K562 (cell line): ENCODE data around the gene RNH1. TPM values are rescaled to one million over a fixed set of nuclear protein-coding genes. Genes with fewer than 3 reads are reported as not detected.

ENCODE experiments used
- BCL6 ChIP-seq: fragments of 250-450 bp; sonication (Bioruptor Pico); IDR thresholded peaks from 2 replicates; pipeline ENCODE4 v1.4.0; 2020
- CEBPG ChIP-seq, 3 experiments: fragments of 200-800 bp in 1 of 3; sonication (Bioruptor generic) in 1 of 3; sonication (generic) in 1 of 3; formaldehyde crosslinking in 1 of 3; IDR thresholded peaks in 2 of 3; conservative IDR thresholded peaks in 1 of 3; 2 replicates each; pipeline versions ENCODE4 v1.6.1 to v1.8.0; 2016 to 2022; ENCODE audit warnings: missing compliant biosample characterization in 2 of 3, missing genetic modification characterization in 2 of 3, mild to moderate bottlenecking in 1 of 3, missing genetic modification reagents in 1 of 3
- CREBBP ChIP-seq: IDR thresholded peaks from one replicate; pipeline ENCODE4 v1.6.1; 2012; ENCODE audit warnings: low read depth, mild to moderate bottlenecking, control low read depth, inconsistent platforms, low read length
- CREM ChIP-seq: IDR thresholded peaks from 2 replicates; pipeline ENCODE4 v1.6.1; 2014; ENCODE audit warnings: antibody characterized with exemption, low read depth
- EP400 ChIP-seq: fragments of 450-650 bp; IDR thresholded peaks from 2 replicates; pipeline ENCODE4 v1.6.1; 2017; ENCODE audit warnings: antibody characterized with exemption, mild to moderate bottlenecking, moderate library complexity
- GABPB1 ChIP-seq: sonication (generic); formaldehyde crosslinking; IDR thresholded peaks from 2 replicates; pipeline ENCODE4 v1.8.0; 2022; ENCODE audit warnings: mild to moderate bottlenecking, missing genetic modification reagents
- JUN ChIP-seq, 2 experiments: sonication (generic) in 1 of 2; formaldehyde crosslinking in 1 of 2; IDR thresholded peaks; 2 replicates each; pipeline versions ENCODE4 v1.6.1 to v1.8.0; 2012 to 2022; ENCODE audit warnings: borderline replicate concordance in 2 of 2, mild to moderate bottlenecking in 2 of 2, improper control_type of control experiment in 1 of 2, low read depth in 1 of 2, low read length in 1 of 2, missing genetic modification reagents in 1 of 2
- KAT8 ChIP-seq: fragments of 450-650 bp; IDR thresholded peaks from 2 replicates; pipeline ENCODE4 v1.6.1; 2016; ENCODE audit warnings: low read depth, mild to moderate bottlenecking
- MEF2D ChIP-seq: conservative IDR thresholded peaks from 2 replicates; pipeline ENCODE4 v1.6.1; 2016; ENCODE audit warnings: low read depth, missing genetic modification characterization, missing compliant biosample characterization
- MTF1 ChIP-seq: fragments of 250-450 bp; sonication (Bioruptor Pico); IDR thresholded peaks from 2 replicates; pipeline ENCODE4 v1.9.0; 2021; ENCODE audit warnings: moderate library complexity, mild to moderate bottlenecking, inconsistent platforms, borderline replicate concordance
- POLR3A ChIP-seq: IDR thresholded peaks from 2 replicates; pipeline ENCODE4 v1.6.1; 2011; ENCODE audit warnings: borderline replicate concordance, mild to moderate bottlenecking, moderate library complexity; ENCODE audit not compliant: insufficient read length, insufficient read depth; ENCODE audit errors: extremely low read depth
- PRMT5 ChIP-seq: sonication (generic); formaldehyde crosslinking; IDR thresholded peaks from 2 replicates; pipeline ENCODE4 v1.5.0; 2020; ENCODE audit warnings: missing genetic modification reagents
- RFX1 ChIP-seq: fragments of 450-650 bp; IDR thresholded peaks from 2 replicates; pipeline ENCODE4 v1.6.1; 2016; ENCODE audit warnings: mild to moderate bottlenecking, moderate library complexity
- RHOXF2B ChIP-seq: fragments of 250-450 bp; sonication (Bioruptor Pico); conservative IDR thresholded peaks from 2 replicates; pipeline ENCODE4 v1.5.1; 2021
- SMAD3 ChIP-seq: fragments of 450-650 bp; formaldehyde crosslinking; conservative IDR thresholded peaks from 2 replicates; pipeline ENCODE4 v1.4.0; 2020; ENCODE audit warnings: mild to moderate bottlenecking
- STAT5A ChIP-seq: IDR thresholded peaks from 2 replicates; pipeline ENCODE4 v1.6.1; 2012; ENCODE audit warnings: low read length, inconsistent platforms, borderline replicate concordance
- TEAD1 ChIP-seq, 2 experiments: fragments of 450-650 bp in 1 of 2; sonication (generic) in 1 of 2; formaldehyde crosslinking; IDR thresholded peaks; 2 replicates each; pipeline versions ENCODE4 v1.4.0 to v1.8.0; 2020 to 2022; ENCODE audit warnings: mild to moderate bottlenecking in 2 of 2, missing genetic modification reagents in 1 of 2
- YY1 ChIP-seq, 3 experiments: IDR thresholded peaks; 2 replicates each; pipeline ENCODE4 v1.6.1; 2011; ENCODE audit warnings: low read length in 2 of 3, mild to moderate bottlenecking in 2 of 3, moderate library complexity in 2 of 3, borderline replicate concordance in 1 of 3, control low read depth in 1 of 3, low read depth in 1 of 3; ENCODE audit not compliant: insufficient read depth in 3 of 3, insufficient replicate concordance in 2 of 3, control insufficient read depth in 1 of 3, insufficient read length in 1 of 3; ENCODE audit errors: extremely low read depth in 1 of 3
- ZNF75A ChIP-seq: fragments of 450-650 bp; formaldehyde crosslinking; IDR thresholded peaks from 2 replicates; pipeline ENCODE4 v1.4.0; 2020; ENCODE audit warnings: mild to moderate bottlenecking
- ZZZ3 ChIP-seq: fragments of 450-650 bp; IDR thresholded peaks from 2 replicates; pipeline ENCODE4 v1.6.1; 2016; ENCODE audit warnings: antibody characterized with exemption, mild to moderate bottlenecking, moderate library complexity
- polyA plus RNA-seq, 8 experiments: library from polyadenylated mRNA; depleted of rRNA in 4 of 8; stranded (reverse) in 5 of 8; unstranded in 3 of 8; fragments of >200 nt; fragmentation: Nextera tagmentation in 2 of 8; fragmentation: Illumina TruSeq in 1 of 8; extraction: Ambion mirVana in 2 of 8; extraction: Trizol in 1 of 8; gene quantifications; 2 replicates each; pipeline versions ENCODE4 v1.2.1 to v1.2.3, GENCODE V29; 2011 to 2014; ENCODE audit warnings: inconsistent platforms in 1 of 8, missing spikeins in 1 of 8
- total RNA-seq, 7 experiments: library from RNA; depleted of rRNA in 6 of 7; stranded (reverse); fragments of >200 nt in 6 of 7; fragmentation: Illumina TruSeq in 2 of 7; extraction: Trizol in 2 of 7; gene quantifications; 2 replicates each; pipeline versions ENCODE4 v1.2.1 to v1.2.3, GENCODE V29; 2011 to 2021; ENCODE audit warnings: low replicate concordance in 1 of 7
- TF ChIP-seq, protein P1 (sequence below), 2 experiments: fragments of 450-650 bp in 1 of 2; IDR thresholded peaks; 2 replicates each; pipeline ENCODE4 v1.6.1; 2011 to 2017; ENCODE audit warnings: low read depth in 2 of 2, antibody characterized with exemption in 1 of 2, borderline replicate concordance in 1 of 2, low read length in 1 of 2, mild to moderate bottlenecking in 1 of 2, mixed read lengths in 1 of 2; ENCODE audit not compliant: control insufficient read depth in 1 of 2
- TF ChIP-seq, protein P2 (sequence below): fragments of 250-450 bp; sonication (Bioruptor Pico); IDR thresholded peaks from 2 replicates; pipeline ENCODE4 v1.8.0; 2021; ENCODE audit warnings: moderate library complexity, mild to moderate bottlenecking, inconsistent platforms

Gene RNH1
- total and polyA plus RNA-seq, 9 of the 15 experiments (the other 6 are each of a cell fraction or from before 2014, with no cell fraction given): 2.5 to 160 (median 44.3) TPM

DNA sequence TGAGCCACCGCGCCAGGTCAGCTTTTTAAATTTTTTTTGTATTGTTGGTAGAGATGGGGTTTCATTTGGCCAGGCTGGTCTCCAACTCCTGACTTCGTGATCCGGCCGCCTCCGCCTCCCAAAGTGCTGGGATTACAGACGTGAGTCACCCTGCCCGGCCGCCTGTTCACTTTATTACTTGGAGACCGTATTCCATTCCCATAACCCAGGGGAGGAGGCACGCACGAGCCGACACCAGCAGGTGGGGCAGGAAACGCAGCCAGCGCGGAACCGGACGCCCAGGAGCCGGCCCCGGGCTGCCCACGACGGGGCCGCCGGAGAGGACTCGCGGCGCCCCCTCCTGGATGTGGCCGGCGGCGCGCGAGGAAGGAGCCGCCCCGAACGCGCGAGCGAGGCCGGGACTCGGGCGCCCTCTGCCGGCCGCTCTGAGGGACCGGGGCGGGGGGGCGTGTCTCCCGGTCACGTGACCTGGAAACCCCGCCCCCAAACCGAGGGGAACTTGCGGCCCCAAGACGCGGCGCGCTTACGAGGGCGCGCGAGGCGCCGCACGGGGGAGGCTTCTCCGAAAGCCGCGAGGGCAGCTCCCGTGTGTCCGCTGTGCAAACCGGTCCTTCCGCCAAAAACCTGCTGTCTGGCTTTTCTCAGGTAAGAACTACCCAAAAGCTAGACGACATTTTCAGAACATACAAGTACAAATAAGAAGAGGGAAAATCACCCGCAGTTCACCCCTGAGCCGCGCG is 11.6 kb upstream of the RNH1 start (continued):
- TF ChIP-seq POLR3A: no peak
- peak; percentile 75 for TF ChIP-seq GABPB1 (CRISPR knock-in tag)
- peak; percentile 76 for TF ChIP-seq EP400
- TF ChIP-seq, protein P1, sequence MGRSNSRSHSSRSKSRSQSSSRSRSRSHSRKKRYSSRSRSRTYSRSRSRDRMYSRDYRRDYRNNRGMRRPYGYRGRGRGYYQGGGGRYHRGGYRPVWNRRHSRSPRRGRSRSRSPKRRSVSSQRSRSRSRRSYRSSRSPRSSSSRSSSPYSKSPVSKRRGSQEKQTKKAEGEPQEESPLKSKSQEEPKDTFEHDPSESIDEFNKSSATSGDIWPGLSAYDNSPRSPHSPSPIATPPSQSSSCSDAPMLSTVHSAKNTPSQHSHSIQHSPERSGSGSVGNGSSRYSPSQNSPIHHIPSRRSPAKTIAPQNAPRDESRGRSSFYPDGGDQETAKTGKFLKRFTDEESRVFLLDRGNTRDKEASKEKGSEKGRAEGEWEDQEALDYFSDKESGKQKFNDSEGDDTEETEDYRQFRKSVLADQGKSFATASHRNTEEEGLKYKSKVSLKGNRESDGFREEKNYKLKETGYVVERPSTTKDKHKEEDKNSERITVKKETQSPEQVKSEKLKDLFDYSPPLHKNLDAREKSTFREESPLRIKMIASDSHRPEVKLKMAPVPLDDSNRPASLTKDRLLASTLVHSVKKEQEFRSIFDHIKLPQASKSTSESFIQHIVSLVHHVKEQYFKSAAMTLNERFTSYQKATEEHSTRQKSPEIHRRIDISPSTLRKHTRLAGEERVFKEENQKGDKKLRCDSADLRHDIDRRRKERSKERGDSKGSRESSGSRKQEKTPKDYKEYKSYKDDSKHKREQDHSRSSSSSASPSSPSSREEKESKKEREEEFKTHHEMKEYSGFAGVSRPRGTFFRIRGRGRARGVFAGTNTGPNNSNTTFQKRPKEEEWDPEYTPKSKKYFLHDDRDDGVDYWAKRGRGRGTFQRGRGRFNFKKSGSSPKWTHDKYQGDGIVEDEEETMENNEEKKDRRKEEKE (IDR thresholded peaks at IDR 0.05; ENCODE audit: borderline replicate concordance in 1 of 2, control insufficient read depth in 1 of 2, low read depth in 2 of 2, low read length in 1 of 2): peak in 1 of 2 experiments; percentile 86; a peak in 2 of 4 replicates
- peak; percentile 71 for TF ChIP-seq CREM
- no peak for TF ChIP-seq CREBBP
- peak in 2 of 3 experiments; percentile 28 to 74 for TF ChIP-seq YY1 (IDR thresholded peaks at IDR 0.05; ENCODE audit: borderline replicate concordance in 1 of 3, control insufficient read depth in 1 of 3, extremely low read depth in 1 of 3, insufficient read depth in 3 of 3, insufficient read length in 1 of 3, insufficient replicate concordance in 2 of 3, low read depth in 1 of 3, low read length in 2 of 3)
- no peak for TF ChIP-seq KAT8
- peak; percentile 8; the same call in 1 of the 2 replicates for TF ChIP-seq RHOXF2B (CRISPR knock-in tag)
- TF ChIP-seq PRMT5 (CRISPR knock-in tag): no peak
- no peak for TF ChIP-seq ZZZ3
- TF ChIP-seq TEAD1 (CRISPR knock-in tag; IDR thresholded peaks at IDR 0.05): peak in 1 of 2 experiments; percentile 79; a peak in 2 of 4 replicates
- no peak for TF ChIP-seq RFX1
- TF ChIP-seq MEF2D: no peak
- TF ChIP-seq CEBPG (CRISPR knock-in tag; IDR thresholded peaks at IDR 0.05): no peak
- no peak for TF ChIP-seq CEBPG (tag; conservative IDR thresholded peaks at IDR 0.05 in 1 of 2, IDR thresholded peaks at IDR 0.05 in 1 of 2)
- TF ChIP-seq STAT5A: no peak
- no peak for TF ChIP-seq MTF1 (CRISPR knock-in tag)
- TF ChIP-seq SMAD3 (CRISPR knock-in tag): 0 out of 2 replicates have a peak, but pooled peaks have one; percentile 7
- TF ChIP-seq ZNF75A (CRISPR knock-in tag): no peak
- no peak for TF ChIP-seq BCL6 (CRISPR knock-in tag)
- TF ChIP-seq, protein P2, sequence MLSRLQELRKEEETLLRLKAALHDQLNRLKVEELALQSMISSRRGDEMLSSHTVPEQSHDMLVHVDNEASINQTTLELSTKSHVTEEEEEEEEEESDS (CRISPR knock-in tag): no peak
- TF ChIP-seq JUN (IDR thresholded peaks at IDR 0.05; ENCODE audit: borderline replicate concordance, low read depth, low read length): peak; percentile 39; the same call in 1 of the 2 replicates
- no peak for TF ChIP-seq JUN (CRISPR knock-in tag; IDR thresholded peaks at IDR 0.05; ENCODE audit: borderline replicate concordance)
